ENCODE measurements around the gene SDCCAG8.
A peak's percentile ranks its signal among the peaks of the same experiment; 100 is the strongest.
"Not testable (repeated sequence)": the region's sequence is repeated elsewhere in the genome, so short reads cannot be mapped to it uniquely, and the experiment has no call there.

Gene SDCCAG8

DNA sequence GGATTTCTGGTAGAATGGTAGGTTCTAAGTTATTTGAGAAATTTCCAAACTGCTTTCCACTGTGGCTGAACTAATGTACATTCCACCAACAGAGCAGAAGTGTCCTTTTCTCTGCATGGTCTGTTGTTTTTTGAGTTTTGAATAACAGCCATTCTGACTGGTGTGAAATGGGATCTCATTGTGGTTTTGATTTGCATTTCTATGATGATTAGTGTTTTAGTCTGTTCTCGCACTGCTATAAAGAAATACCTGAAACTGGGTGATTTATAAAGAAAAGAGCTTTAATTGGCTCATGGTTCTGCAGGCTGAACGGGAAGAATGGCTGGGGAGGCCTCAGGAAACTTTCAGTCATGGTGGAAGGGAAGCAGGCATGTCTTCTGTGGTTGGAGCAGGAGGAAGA lies 80.3 kb downstream of the SDCCAG8 start:
- Histone ChIP-seq H3K9ac (ENCODE audit: low read length) (no peak overlapping the region), H3K9me3 (ENCODE audit: insufficient read depth, low read length) (no peaks in the 10 kb centered on the region), H3K4me3 (ENCODE audit: low read length) (no peak overlapping the region), H3K36me3 (replicated peaks; ENCODE audit: low read depth, low read length) (peaks cover 3% of the 10 kb centered on the region), H3K27me3 (ENCODE audit: low read depth, low read length) (no peaks in the 10 kb centered on the region), H3K79me2 (ENCODE audit: low read length) (no peaks in the 10 kb centered on the region), H3K4me1 (ENCODE audit: low read length) (peaks cover 10% of the 10 kb centered on the region), H3K4me2 (ENCODE audit: low read length) (0 out of 2 replicates have a peak overlapping the region, but pooled peaks have one; percentile 6), H2AFZ (ENCODE audit: low read depth, low read length) (no peak overlapping the region), H4K20me1 (ENCODE audit: insufficient read depth, low read length) (peaks cover 8% of the 10 kb centered on the region; the same call in 1 of the 2 replicates), H3K27ac (ENCODE audit: low read length) (no peak overlapping the region)
- TF ChIP-seq EZH2phosphoT487 (IDR thresholded peaks at IDR 0.05; ENCODE audit: low read depth): no peak
- TF ChIP-seq, protein P1, sequence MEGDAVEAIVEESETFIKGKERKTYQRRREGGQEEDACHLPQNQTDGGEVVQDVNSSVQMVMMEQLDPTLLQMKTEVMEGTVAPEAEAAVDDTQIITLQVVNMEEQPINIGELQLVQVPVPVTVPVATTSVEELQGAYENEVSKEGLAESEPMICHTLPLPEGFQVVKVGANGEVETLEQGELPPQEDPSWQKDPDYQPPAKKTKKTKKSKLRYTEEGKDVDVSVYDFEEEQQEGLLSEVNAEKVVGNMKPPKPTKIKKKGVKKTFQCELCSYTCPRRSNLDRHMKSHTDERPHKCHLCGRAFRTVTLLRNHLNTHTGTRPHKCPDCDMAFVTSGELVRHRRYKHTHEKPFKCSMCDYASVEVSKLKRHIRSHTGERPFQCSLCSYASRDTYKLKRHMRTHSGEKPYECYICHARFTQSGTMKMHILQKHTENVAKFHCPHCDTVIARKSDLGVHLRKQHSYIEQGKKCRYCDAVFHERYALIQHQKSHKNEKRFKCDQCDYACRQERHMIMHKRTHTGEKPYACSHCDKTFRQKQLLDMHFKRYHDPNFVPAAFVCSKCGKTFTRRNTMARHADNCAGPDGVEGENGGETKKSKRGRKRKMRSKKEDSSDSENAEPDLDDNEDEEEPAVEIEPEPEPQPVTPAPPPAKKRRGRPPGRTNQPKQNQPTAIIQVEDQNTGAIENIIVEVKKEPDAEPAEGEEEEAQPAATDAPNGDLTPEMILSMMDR (IDR thresholded peaks at IDR 0.05; ENCODE audit: low read depth, low read length): no peak

- H2AFZ ChIP-seq (ENCODE audit: low read depth, low read length); H4K20me1 ChIP-seq (ENCODE audit: insufficient read depth, low read length); H3K9me3 ChIP-seq (ENCODE audit: insufficient read depth, low read length); H3K4me2 ChIP-seq (ENCODE audit: low read length); H3K9ac ChIP-seq (ENCODE audit: low read length); H3K27ac ChIP-seq (ENCODE audit: low read length); H3K36me3 ChIP-seq (replicated peaks; ENCODE audit: low read depth, low read length); H3K79me2 ChIP-seq (ENCODE audit: low read length); H3K4me1 ChIP-seq (ENCODE audit: low read length); H3K27me3 ChIP-seq (ENCODE audit: low read depth, low read length); H3K4me3 ChIP-seq (ENCODE audit: low read length): not testable (repeated sequence)
Measured at GRCh38 chr1:243338848-243339247, 83.0 kb downstream of the SDCCAG8 start.

DNA sequence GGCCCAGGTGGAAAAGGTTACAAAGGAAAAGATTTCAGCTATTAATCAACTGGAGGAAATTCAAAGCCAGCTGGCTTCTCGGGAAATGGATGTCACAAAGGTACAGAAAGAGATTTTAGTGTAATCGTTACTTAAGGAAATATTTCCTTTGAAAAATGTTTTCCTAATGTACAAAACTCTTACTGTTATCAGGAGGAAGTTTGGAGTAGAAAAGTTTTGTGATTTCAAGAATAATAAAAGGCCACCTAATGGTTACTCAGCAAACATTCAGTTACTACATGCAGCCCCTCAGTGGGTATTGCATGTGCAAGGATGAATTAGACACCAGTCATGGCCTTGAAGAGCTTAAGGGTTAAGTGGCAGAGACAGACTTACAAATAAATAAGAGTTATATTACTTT lies 85.2 kb downstream of the SDCCAG8 start:
- Histone ChIP-seq H3K9me3 (ENCODE audit: insufficient read depth, low read length) (no peaks in the 10 kb centered on the region), H3K4me1 (ENCODE audit: low read length) (peaks cover 8% of the 10 kb centered on the region), H4K20me1 (ENCODE audit: insufficient read depth, low read length) (peaks cover 5% of the 10 kb centered on the region; the same call in 1 of the 2 replicates), H3K27me3 (ENCODE audit: low read depth, low read length) (no peaks in the 10 kb centered on the region), H3K4me3 (ENCODE audit: low read length) (no peak overlapping the region), H3K9ac (ENCODE audit: low read length) (no peak overlapping the region), H3K4me2 (ENCODE audit: low read length) (no peak overlapping the region), H3K79me2 (ENCODE audit: low read length) (no peaks in the 10 kb centered on the region), H2AFZ (ENCODE audit: low read depth, low read length) (no peak overlapping the region), H3K36me3 (replicated peaks; ENCODE audit: low read depth, low read length) (no peaks in the 10 kb centered on the region), H3K27ac (ENCODE audit: low read length) (no peak overlapping the region)
- TF ChIP-seq, protein P1 (IDR thresholded peaks at IDR 0.05; ENCODE audit: low read depth, low read length): no peak
- no peak for TF ChIP-seq EZH2phosphoT487 (IDR thresholded peaks at IDR 0.05; ENCODE audit: low read depth)

DNA sequence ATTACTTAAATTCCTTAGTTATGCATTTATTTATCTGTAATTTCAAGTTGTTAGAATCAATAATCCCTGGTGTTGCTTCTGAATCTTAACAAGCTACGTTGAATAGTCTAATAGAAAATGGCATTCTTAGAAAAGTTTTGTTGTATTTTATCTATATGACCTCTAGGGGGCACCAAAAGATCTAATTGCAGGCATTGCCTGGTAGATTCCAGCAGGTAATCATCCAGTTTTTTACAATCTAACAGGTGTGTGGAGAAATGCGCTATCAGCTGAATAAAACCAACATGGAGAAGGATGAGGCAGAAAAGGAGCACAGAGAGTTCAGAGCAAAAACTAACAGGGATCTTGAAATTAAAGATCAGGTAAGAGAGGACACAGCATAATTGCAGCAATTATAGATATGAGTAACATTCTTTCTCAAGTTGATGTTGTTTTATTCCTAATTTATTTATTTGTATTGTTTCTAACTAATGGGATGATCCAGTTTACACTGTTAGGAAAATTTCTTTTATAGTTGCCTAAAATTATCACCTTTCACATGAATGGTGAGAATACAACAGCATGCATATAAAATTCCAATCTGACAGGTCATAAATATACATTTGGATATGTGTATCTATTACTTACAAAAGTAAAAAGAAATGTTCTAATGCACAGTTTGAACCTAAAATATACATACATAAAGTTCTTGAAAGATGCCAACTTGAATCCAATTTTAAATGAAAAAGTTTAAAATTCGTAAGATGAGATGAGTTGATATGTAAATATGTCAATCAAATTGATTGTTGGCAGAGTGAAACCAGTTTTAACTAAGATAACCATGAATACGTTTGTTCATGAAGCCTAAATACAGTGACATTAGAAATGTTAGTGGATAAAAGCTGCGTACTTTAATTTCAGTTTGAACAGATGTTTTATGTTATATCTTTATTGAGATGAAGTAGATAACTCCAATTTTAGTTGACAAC lies 88.4 kb downstream of the SDCCAG8 start:
- H3K4me3 ChIP-seq (ENCODE audit: low read length): no peak overlapping the region
- no peaks in the 10 kb centered on the region for H3K4me1 ChIP-seq (ENCODE audit: low read length)
- no peak overlapping the region for H3K4me2 ChIP-seq (ENCODE audit: low read length)
- no peaks in the 10 kb centered on the region for H3K9me3 ChIP-seq (ENCODE audit: insufficient read depth, low read length)
- H3K27ac ChIP-seq (ENCODE audit: low read length): no peak overlapping the region
- H2AFZ ChIP-seq (ENCODE audit: low read depth, low read length): no peak overlapping the region
- no peaks in the 10 kb centered on the region for H3K27me3 ChIP-seq (ENCODE audit: low read depth, low read length)
- no peaks in the 10 kb centered on the region for H4K20me1 ChIP-seq (ENCODE audit: insufficient read depth, low read length)
- no peak overlapping the region for H3K9ac ChIP-seq (ENCODE audit: low read length)
- H3K36me3 ChIP-seq (replicated peaks; ENCODE audit: low read depth, low read length): no peaks in the 10 kb centered on the region
- TF ChIP-seq, protein P1 (IDR thresholded peaks at IDR 0.05; ENCODE audit: low read depth, low read length): peak; percentile 94
- no peak for TF ChIP-seq EZH2phosphoT487 (IDR thresholded peaks at IDR 0.05; ENCODE audit: low read depth)
- H3K79me2 ChIP-seq (ENCODE audit: low read length): no peaks in the 10 kb centered on the region
